Right kidney (tissue), 9 donors: Measurements from ENCODE around the gene ABCC10.
"Not testable (repeated sequence)": the region's sequence is repeated elsewhere in the genome, so short reads cannot be mapped to it uniquely, and the experiment has no call there.

Experiments
- DNase-seq: peaks from one replicate; pipeline ENCODE4 v3.0.0-alpha.2; 2016
- long read RNA-seq, 8 donors: transcript quantifications; one replicate each; lab custom pipeline, GENCODE V29; 2026

Gene ABCC10
- long read RNA-seq, donor 1 = 0 reads
- long read RNA-seq, donor 2 = 0 reads
- long read RNA-seq, donor 3 = 0 reads
- long read RNA-seq, donor 4, partial matches to known transcripts = 5 of 6 reads
- long read RNA-seq, donor 4, other reads (novel, unspliced or antisense) = 0 of 6 reads
- long read RNA-seq, donor 5 = 0 reads
- long read RNA-seq, donor 6 = 0 reads
- long read RNA-seq, donor 7, partial matches to known transcripts = 0 of 1 reads
- long read RNA-seq, donor 7, other reads (novel, unspliced or antisense) = 0 of 1 reads
- long read RNA-seq, donor 8, full-length matches to known transcripts = 1 of 6 reads
- long read RNA-seq, donor 8, partial matches to known transcripts = 5 of 6 reads
- long read RNA-seq, donor 8, other reads (novel, unspliced or antisense) = 0 of 6 reads

GRCh38 chr6:43427406-43428111 lies at the start of gene ABCC10:
TSS of gene ABCC10 (plus strand) at chr6:43427541. CDS start at chr6:43427979, 438 bp downstream.
- peak; percentile 96 for DNase-seq

DNA sequence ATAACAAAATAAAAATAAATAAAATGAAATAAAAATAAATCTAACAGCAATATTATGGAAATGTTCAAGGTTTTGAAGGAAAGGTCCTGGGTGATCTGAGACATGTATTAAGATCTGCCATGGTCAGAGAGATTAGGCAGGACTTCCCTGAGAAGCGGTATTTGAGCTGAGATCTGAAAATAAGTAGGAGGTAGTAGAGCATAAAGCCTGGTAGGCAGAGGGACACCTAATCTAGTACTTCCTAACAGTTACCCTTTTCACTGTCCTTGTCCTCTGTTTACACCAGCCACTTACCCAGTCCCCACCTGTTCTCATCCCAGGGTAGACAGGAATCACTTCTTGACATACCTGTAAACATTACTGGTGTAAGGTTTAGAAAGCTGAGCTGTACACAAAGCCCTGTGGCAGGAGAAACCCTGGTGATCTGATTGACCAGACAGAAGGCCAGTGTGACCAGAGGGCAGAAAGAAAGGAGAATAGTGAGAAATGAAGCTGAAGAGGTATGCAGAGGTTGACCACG lies 49.6 kb upstream of the ABCC10 start:
- no peak for DNase-seq

DNA sequence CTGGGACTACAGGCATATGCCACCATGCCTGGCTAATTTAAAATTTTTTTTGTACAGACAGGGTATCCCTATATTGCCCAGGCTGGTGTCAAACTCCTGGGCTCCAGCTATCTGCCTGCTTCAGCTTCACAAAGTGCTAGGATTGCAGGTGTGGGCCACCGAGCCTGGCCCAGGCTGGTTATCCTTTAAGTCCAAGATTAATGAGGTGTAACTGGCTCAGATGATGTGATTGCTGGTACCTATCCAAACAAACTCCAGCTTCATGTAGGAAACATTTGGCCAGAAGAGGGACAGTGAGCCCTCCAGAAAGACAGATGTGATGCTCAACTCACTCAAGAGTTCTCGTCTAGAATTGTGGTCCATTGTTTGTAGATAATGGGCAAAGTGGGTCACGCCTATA lies 48.7 kb upstream of the ABCC10 start:
- DNase-seq = no peak

- not testable (repeated sequence) for DNase-seq
Observed at GRCh38 chr6:43380858-43381257, 46.5 kb upstream of the ABCC10 start.

GRCh38 chr6:43383021-43383667 lies 44.2 kb upstream of the ABCC10 start:
- no peak for DNase-seq

DNA sequence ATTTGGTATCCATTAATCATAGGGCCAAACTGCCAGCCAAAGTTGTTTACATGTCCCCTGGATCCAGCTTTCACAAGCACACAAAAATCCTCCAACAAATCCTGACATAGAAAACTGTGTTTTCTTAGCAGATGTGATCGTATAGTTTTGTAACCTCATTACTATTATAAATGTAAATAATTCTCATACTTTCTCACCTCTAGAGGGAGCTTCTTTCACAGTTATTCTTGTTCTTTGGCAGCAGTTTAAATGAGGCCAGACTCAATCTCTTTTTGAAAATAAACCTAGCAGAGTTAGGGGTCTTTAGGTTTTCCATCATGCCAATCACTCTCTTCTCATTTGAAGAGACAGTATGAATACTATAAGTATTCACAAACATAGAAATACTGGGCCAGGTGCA lies 40.8 kb upstream of the ABCC10 start:
- no peak for DNase-seq

DNA sequence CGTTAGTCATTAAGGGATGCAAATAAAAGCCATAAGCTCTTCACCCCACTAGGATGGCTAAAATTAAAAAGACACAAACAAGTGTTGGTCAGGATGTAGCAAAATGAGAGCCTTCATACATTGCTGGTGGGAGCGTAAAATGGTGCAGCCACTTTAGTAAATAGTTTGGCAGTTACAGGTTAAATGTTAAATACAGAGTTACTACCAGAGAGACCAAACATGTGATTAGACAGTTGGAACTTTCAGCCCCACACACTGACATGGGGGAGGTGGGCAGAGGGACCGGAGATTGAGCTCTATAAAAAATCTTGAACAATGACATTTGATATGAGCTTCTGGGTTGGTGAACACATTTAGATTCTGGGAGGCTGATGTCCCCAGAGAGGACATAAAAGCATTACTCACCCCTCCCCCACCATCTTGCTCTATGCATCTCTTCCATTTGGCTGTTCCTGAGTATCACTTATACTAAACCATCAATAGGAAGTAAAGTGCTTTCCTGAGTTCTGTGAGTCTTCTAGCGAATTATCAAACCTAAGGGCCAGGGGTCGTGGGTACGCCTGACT lies 37.5 kb upstream of the ABCC10 start:
- DNase-seq = no peak

DNA sequence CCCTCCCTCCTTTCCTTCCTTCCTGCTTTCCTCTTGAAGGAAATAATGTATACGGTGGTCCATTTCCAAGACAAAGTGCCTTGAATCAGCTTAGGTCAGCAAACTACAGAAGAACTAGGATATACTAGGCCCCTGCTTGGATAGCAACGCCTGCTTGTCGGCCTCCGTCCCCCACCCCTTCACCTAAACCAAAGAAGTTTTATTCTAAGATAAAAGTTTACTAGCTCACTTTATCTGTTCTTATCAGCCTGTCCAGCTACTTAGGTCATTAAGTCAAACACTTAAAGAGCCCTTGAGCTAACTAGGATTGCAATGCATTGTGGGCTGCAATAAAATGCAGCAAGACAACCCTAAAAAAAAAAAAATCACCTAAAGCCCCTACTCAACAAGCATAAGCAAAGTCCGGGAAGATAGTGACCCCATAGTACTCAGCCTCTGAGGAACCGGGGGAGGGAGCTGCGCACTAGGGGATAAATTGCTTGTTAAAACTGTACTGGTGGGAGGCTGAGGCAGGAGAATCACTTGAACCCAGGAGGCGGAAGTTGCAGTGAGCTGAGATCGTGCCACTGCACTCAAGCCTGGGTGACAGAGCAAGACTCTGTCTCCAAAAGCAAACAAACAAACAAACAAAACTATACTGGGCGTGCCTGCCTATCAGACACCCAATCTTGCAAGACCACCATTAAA lies 36.4 kb upstream of the ABCC10 start:
- DNase-seq = not testable (repeated sequence)

DNA sequence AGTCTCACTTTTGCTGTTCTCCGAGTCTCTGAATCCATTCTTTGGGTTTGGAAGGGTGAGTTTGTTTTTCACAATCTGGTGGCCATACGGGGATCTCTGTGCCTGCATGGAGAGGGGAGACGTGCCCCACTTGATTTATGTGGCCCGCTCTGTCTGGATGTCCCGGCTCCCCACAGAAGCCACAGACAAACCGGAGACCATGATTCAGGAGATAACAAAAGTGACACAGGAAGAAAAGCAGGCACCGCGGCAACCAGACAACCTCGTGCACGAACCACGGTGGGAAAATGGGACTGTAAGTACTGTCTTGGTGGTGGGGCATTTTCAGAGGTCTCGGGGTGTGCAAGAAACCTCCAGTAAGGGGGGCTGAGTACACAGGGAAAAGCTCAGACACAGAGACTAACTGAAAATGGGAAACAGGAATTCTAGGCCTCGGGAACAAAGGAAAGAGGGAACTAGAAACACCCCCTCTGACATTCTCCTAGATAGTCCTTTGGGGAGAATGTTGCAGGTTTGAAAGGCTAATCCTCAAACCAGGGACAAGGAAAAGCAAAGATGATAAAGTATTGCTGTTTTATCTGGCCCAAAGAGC lies 35.8 kb upstream of the ABCC10 start:
- no peak for DNase-seq

DNA sequence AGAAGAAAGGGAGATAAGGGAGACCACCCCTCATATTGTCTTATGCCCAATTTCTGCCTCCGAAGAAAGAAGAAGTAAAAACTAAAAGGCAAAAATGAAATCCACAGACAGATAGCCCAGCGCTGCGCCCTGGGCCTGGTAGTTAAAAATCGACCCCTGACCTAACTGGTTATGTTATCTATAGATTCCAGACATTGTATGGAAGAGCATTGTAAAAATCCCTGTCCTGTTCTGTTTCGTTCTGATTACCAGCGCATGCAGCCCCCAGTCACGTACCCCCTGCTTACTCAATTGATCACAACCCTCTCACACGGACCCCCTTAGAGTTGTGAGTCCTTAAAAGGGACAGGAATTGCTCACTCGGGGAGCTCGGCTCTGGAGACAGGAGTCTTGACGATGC lies 34.2 kb upstream of the ABCC10 start:
- DNase-seq = not testable (repeated sequence)

DNA sequence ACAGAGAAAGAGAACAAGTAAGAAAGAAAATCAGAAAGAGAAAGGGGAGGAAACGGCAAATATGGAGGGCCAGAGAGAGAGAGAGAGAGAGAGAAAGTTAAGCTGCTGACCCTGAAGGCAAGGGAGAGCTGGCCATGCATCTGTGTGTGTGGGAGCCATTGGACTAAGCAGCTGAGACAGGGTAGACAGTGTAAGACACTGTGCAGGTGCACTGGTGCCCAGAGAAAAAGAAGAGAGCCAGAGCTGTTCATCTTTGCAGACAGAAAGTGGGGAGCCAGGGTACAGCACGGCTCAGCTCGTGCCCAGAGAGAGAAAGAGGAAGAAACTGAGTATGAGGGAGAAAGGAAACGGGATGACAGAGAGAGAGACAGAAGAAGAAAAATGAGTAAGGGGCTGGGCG lies 33.7 kb upstream of the ABCC10 start:
- no peak for DNase-seq

DNA sequence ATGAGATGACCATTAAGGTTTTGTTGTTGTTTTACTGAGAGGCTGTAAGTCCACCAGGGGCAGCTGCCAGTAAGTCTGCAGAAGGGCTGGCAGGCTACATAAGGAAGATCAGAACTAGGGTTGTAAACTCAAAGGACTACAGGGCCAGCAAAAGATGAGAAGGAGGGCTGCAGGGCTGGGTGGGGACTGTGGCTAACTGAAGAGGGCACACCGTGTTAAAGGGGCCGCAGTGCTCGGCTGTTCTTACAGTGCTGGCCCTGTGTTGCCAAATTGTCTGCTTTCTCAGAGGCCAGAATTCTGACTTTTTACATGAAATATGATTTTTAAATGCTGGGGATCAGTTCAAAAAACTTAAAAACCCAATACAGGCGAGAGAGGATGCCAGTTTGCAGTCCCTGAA lies 32.4 kb upstream of the ABCC10 start:
- DNase-seq = no peak

- no peak for DNase-seq
Observed at GRCh38 chr6:43395776-43396175, 31.6 kb upstream of the ABCC10 start.

DNA sequence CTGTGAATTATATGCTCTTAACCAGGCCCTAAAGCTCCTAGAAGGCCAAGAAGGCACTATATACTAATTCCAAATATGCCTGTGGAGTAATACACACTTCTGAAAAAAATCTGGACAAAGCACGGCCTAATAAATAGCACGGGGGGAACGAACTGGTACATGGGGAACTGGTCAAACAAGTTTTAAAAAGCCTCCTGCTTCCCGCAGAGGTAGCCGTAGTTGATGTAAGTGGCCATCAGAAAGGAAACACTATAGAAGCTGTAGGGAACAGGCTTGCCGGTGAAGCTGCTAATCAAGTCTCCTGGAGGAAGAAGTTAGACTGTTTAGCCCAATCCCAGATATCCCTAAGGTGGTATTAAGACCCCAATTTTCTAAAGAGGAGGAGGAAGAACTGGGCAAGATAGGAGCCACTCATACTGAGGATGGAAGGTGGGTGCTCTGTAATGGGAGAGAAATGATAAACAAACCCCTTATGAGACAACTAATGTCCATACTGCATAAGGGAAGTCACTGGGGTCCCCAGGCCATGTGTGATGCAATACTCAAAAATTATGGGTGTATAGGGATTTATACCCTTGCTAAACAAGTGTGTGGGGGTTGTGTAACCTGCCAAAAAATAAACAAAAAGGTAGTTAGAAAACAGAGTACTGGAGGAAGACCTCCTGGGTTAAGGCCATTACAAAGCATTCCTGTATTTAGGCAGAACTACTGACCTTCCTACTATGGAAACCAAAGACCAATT lies 30.8 kb upstream of the ABCC10 start:
- no peak for DNase-seq

- no peak for DNase-seq
Observed at GRCh38 chr6:43399932-43400487, 27.3 kb upstream of the ABCC10 start.

DNA sequence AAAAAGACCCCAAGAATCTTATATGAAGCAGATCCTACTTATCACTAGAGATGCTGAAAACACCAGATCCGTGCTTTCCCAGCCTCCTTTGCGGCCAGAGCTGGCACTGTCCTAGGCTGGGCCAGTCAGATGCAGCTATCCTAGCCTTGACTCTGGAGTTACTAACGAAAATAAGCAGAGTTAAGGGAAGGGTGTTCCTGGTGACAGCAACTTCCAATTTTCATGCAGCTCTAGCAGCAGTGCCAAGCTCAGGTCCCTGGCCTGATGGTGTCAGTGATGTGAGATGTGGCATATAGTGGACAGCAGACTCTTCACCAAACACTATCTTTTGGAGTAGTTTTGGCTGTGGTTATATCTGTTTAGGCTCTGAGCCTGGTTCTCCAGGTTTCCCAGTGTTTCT lies 25.6 kb upstream of the ABCC10 start:
- no peak for DNase-seq

DNA sequence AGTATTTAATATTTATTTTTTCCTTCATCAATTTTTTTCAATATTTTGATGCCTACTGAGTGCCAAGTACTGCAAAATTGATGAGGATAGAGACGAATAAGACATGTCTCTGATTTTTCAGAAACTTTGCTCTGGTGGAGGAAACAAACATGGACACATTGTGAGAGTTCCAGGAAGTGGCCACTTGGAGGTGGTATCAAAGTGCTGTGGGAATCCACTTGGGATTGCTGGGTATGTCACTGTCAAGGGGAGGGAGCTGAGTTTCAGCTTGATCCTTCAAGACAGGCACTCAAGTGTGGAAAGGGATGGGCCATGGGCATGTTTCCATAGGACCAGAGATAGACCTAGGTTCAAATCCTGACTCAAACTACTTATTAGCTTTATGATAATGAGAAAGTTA lies 24.5 kb upstream of the ABCC10 start:
- DNase-seq = no peak

DNA sequence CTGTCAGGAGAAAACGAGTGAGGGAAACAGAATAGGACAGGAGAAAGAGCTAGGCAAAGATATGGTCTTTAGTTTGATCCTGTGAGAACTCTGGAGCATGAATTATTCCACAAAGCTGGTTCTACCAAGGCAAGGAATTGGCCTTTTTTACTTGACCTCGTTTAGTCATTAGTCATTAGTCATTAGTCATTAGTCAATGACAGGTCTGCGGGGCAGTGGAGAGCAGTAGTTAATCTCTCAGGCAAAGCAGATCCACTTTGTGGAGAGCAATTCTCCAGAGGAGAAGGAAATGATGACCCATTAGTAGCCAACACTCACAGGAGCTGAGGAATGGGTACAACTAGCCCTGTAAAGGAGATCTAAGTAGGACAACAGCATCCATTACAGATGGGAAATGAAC lies 22.0 kb upstream of the ABCC10 start:
- no peak for DNase-seq

- no peak for DNase-seq
Observed at GRCh38 chr6:43407296-43407695, 20.0 kb upstream of the ABCC10 start.

- no peak for DNase-seq
Observed at GRCh38 chr6:43408259-43408658, 19.1 kb upstream of the ABCC10 start.

GRCh38 chr6:43410776-43411175 lies 16.6 kb upstream of the ABCC10 start:
- DNase-seq = not testable (repeated sequence)
